K562 (cell line): Measurements from ENCODE around the gene SCIN. TPM values are rescaled to one million over a fixed set of nuclear protein-coding genes. Genes with fewer than 3 reads are reported as not detected.
A peak's percentile ranks its signal among the peaks of the same experiment; 100 is the strongest.

Experiments used
- E2F6 ChIP-seq, 2 experiments: IDR thresholded peaks; 2 replicates each; pipeline ENCODE4 v1.6.1; 2011; ENCODE audit warnings: borderline replicate concordance in 1 of 2, control low read depth in 1 of 2, low read depth in 1 of 2, low read length in 1 of 2, mild to moderate bottlenecking in 1 of 2, mixed read lengths in 1 of 2, moderate library complexity in 1 of 2; ENCODE audit not compliant: insufficient read depth in 1 of 2, insufficient read length in 1 of 2, poor library complexity in 1 of 2, severe bottlenecking in 1 of 2; ENCODE audit errors: extremely low read depth in 1 of 2
- EHMT2 ChIP-seq: fragments of 450-650 bp; IDR thresholded peaks from 2 replicates; pipeline ENCODE4 v1.6.1; 2018; ENCODE audit warnings: antibody characterized with exemption
- FOXJ2 ChIP-seq: fragments of 200-800 bp; sonication (Bioruptor generic); IDR thresholded peaks from 2 replicates; pipeline ENCODE4 v1.6.1; 2016; ENCODE audit warnings: missing genetic modification characterization, missing compliant biosample characterization
- HNRNPH1 ChIP-seq: fragments of 200-400 bp; formaldehyde crosslinking; optimal IDR thresholded peaks from 2 replicates; pipeline ENCODE3; 2017; ENCODE audit warnings: low read depth, mild to moderate bottlenecking, low read length, moderate library complexity
- HNRNPL ChIP-seq: fragments of 200-400 bp; formaldehyde crosslinking; IDR thresholded peaks from 2 replicates; pipeline ENCODE4 v1.6.1; 2017; ENCODE audit warnings: low read depth, mild to moderate bottlenecking, low read length
- POLR2A ChIP-seq: fragments of 450-650 bp; conservative IDR thresholded peaks from 2 replicates; pipeline ENCODE4 v1.6.1; 2016
- RAD51 ChIP-seq: fragments of 450-650 bp; IDR thresholded peaks from 2 replicates; pipeline ENCODE4 v1.7.1; 2016; ENCODE audit warnings: low read depth, mild to moderate bottlenecking, borderline replicate concordance
- RBM34 ChIP-seq: fragments of 200-400 bp; formaldehyde crosslinking; IDR thresholded peaks from 2 replicates; pipeline ENCODE4 v1.6.1; 2018; ENCODE audit warnings: low read length, borderline replicate concordance; ENCODE audit not compliant: insufficient read depth
- RNF2 ChIP-seq: sonication (generic); IDR thresholded peaks from 2 replicates; pipeline ENCODE4 v1.6.1; 2016
- SLC30A9 ChIP-seq: fragments of 250-450 bp; sonication (Bioruptor Pico); IDR thresholded peaks from 2 replicates; pipeline ENCODE4 v1.8.0; 2022; ENCODE audit warnings: mild to moderate bottlenecking, moderate library complexity
- SRSF7 ChIP-seq: fragments of 200-400 bp; formaldehyde crosslinking; optimal IDR thresholded peaks from 2 replicates; pipeline ENCODE3; 2017; ENCODE audit warnings: mild to moderate bottlenecking, low read depth, low read length
- TCF3 ChIP-seq: sonication (generic); formaldehyde crosslinking; IDR thresholded peaks from 2 replicates; pipeline ENCODE4 v1.4.0; 2020; ENCODE audit warnings: mild to moderate bottlenecking, missing genetic modification reagents
- THRAP3 ChIP-seq: fragments of 450-650 bp; IDR thresholded peaks from 2 replicates; pipeline ENCODE4 v1.6.1; 2016; ENCODE audit warnings: mild to moderate bottlenecking, inconsistent platforms, borderline replicate concordance
- ZKSCAN8 ChIP-seq: fragments of 200-800 bp; sonication (Bioruptor generic); IDR thresholded peaks from 2 replicates; pipeline ENCODE4 v1.6.1; 2016; ENCODE audit warnings: missing genetic modification characterization, missing compliant biosample characterization
- ZNF224 ChIP-seq: sonication (generic); formaldehyde crosslinking; IDR thresholded peaks from 2 replicates; pipeline ENCODE4 v1.8.0; 2022; ENCODE audit warnings: mild to moderate bottlenecking, missing genetic modification reagents
- ZNF699 ChIP-seq: fragments of 250-450 bp; sonication (Bioruptor Pico); IDR thresholded peaks from 2 replicates; pipeline ENCODE4 v1.8.0; 2021; ENCODE audit warnings: mild to moderate bottlenecking, moderate library complexity; ENCODE audit not compliant: insufficient replicate concordance
- ZNF76 ChIP-seq: fragments of 250-450 bp; sonication (Bioruptor Pico); IDR thresholded peaks from 2 replicates; pipeline ENCODE4 v1.4.0; 2020; ENCODE audit warnings: mild to moderate bottlenecking, moderate library complexity, borderline replicate concordance
- polyA plus RNA-seq, 8 experiments: library from polyadenylated mRNA; depleted of rRNA in 4 of 8; stranded (reverse) in 5 of 8; unstranded in 3 of 8; fragments of >200 nt; fragmentation: Nextera tagmentation in 2 of 8; fragmentation: Illumina TruSeq in 1 of 8; extraction: Ambion mirVana in 2 of 8; extraction: Trizol in 1 of 8; gene quantifications; 2 replicates each; pipeline versions ENCODE4 v1.2.1 to v1.2.3, GENCODE V29; 2011 to 2014; ENCODE audit warnings: inconsistent platforms in 1 of 8, missing spikeins in 1 of 8
- total RNA-seq, 7 experiments: library from RNA; depleted of rRNA in 6 of 7; stranded (reverse); fragments of >200 nt in 6 of 7; fragmentation: Illumina TruSeq in 2 of 7; extraction: Trizol in 2 of 7; gene quantifications; 2 replicates each; pipeline versions ENCODE4 v1.2.1 to v1.2.3, GENCODE V29; 2011 to 2021; ENCODE audit warnings: low replicate concordance in 1 of 7
- TF ChIP-seq, protein P1 (sequence below): fragments of 250-450 bp; sonication (Bioruptor Pico); IDR thresholded peaks from 2 replicates; pipeline ENCODE4 v1.4.0; 2020; ENCODE audit warnings: mild to moderate bottlenecking
- TF ChIP-seq, protein P2 (sequence below), 2 experiments: fragments of 250-450 bp in 1 of 2; fragments of 450-650 bp in 1 of 2; sonication (Bioruptor Pico) in 1 of 2; IDR thresholded peaks; 2 replicates each; pipeline versions ENCODE4 v1.6.1 to v1.8.0; 2016 to 2021; ENCODE audit warnings: mild to moderate bottlenecking in 2 of 2, moderate library complexity in 2 of 2, missing compliant biosample characterization in 1 of 2, missing genetic modification characterization in 1 of 2
- TF ChIP-seq, protein P3 (sequence below), 2 experiments: fragments of 450-650 bp; IDR thresholded peaks; 2 replicates each; pipeline ENCODE4 v1.6.1; 2018; ENCODE audit warnings: mild to moderate bottlenecking in 2 of 2, low read depth in 1 of 2; ENCODE audit not compliant: partially characterized antibody in 2 of 2

Gene SCIN
- total and polyA plus RNA-seq, 9 of the 15 experiments (the other 6 are each of a cell fraction or from before 2014, with no cell fraction given), result 0.67 to 18.2 (median 10.6) TPM

GRCh38 chr7:12647364-12648219, 77.1 kb downstream of the SCIN start (continued):
- no peak for TF ChIP-seq THRAP3
- TF ChIP-seq RNF2, result no peak; the same call in 1 of the 2 replicates
- TF ChIP-seq ZKSCAN8, result no peak
- no peak for TF ChIP-seq RBM34
- peak; percentile 64; the same call in 1 of the 2 replicates for TF ChIP-seq TCF3 (CRISPR knock-in tag)
- TF ChIP-seq ZNF76 (CRISPR knock-in tag), result no peak
- TF ChIP-seq, protein P1, sequence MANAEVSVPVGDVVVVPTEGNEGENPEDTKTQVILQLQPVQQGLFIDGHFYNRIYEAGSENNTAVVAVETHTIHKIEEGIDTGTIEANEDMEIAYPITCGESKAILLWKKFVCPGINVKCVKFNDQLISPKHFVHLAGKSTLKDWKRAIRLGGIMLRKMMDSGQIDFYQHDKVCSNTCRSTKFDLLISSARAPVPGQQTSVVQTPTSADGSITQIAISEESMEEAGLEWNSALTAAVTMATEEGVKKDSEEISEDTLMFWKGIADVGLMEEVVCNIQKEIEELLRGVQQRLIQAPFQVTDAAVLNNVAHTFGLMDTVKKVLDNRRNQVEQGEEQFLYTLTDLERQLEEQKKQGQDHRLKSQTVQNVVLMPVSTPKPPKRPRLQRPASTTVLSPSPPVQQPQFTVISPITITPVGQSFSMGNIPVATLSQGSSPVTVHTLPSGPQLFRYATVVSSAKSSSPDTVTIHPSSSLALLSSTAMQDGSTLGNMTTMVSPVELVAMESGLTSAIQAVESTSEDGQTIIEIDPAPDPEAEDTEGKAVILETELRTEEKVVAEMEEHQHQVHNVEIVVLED (CRISPR knock-in tag), result no peak
- no peak for TF ChIP-seq SRSF7
- peak; percentile 72; the same call in 1 of the 2 replicates for TF ChIP-seq RAD51
- no peak for TF ChIP-seq HNRNPL
- peak; percentile 59 for TF ChIP-seq EHMT2
- TF ChIP-seq, protein P2, sequence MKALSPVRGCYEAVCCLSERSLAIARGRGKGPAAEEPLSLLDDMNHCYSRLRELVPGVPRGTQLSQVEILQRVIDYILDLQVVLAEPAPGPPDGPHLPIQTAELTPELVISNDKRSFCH (CRISPR knock-in tag; IDR thresholded peaks at IDR 0.05), result no peak
- TF ChIP-seq, protein P2 (tag; IDR thresholded peaks at IDR 0.05), result no peak
- TF ChIP-seq ZNF699 (CRISPR knock-in tag), result no peak
- peak; percentile 84; the same call in 1 of the 2 replicates for TF ChIP-seq FOXJ2
- no peak for TF ChIP-seq ZNF224 (CRISPR knock-in tag)
- TF ChIP-seq HNRNPH1, result no peak
- TF ChIP-seq E2F6 (IDR thresholded peaks at IDR 0.05; ENCODE audit: borderline replicate concordance in 1 of 2, extremely low read depth in 1 of 2, insufficient read depth in 1 of 2, insufficient read length in 1 of 2, low read depth in 1 of 2, low read length in 1 of 2, poor library complexity in 1 of 2, severe bottlenecking in 1 of 2), result peak; percentile 17 to 18
- no peak for TF ChIP-seq SLC30A9 (CRISPR knock-in tag)
- TF ChIP-seq, protein P3, sequence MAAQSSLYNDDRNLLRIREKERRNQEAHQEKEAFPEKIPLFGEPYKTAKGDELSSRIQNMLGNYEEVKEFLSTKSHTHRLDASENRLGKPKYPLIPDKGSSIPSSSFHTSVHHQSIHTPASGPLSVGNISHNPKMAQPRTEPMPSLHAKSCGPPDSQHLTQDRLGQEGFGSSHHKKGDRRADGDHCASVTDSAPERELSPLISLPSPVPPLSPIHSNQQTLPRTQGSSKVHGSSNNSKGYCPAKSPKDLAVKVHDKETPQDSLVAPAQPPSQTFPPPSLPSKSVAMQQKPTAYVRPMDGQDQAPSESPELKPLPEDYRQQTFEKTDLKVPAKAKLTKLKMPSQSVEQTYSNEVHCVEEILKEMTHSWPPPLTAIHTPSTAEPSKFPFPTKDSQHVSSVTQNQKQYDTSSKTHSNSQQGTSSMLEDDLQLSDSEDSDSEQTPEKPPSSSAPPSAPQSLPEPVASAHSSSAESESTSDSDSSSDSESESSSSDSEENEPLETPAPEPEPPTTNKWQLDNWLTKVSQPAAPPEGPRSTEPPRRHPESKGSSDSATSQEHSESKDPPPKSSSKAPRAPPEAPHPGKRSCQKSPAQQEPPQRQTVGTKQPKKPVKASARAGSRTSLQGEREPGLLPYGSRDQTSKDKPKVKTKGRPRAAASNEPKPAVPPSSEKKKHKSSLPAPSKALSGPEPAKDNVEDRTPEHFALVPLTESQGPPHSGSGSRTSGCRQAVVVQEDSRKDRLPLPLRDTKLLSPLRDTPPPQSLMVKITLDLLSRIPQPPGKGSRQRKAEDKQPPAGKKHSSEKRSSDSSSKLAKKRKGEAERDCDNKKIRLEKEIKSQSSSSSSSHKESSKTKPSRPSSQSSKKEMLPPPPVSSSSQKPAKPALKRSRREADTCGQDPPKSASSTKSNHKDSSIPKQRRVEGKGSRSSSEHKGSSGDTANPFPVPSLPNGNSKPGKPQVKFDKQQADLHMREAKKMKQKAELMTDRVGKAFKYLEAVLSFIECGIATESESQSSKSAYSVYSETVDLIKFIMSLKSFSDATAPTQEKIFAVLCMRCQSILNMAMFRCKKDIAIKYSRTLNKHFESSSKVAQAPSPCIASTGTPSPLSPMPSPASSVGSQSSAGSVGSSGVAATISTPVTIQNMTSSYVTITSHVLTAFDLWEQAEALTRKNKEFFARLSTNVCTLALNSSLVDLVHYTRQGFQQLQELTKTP (IDR thresholded peaks at IDR 0.05; ENCODE audit: low read depth in 1 of 2, partially characterized antibody in 2 of 2), result peak; percentile 25 to 51
- TF ChIP-seq POLR2A, result no peak
